Chondrocyte (in vitro differentiated cells): ENCODE data around the gene RRM2. TPM values are rescaled to one million over a fixed set of nuclear protein-coding genes. Genes with fewer than 3 reads are reported as not detected.
A peak's percentile ranks its signal among the peaks of the same experiment; 100 is the strongest.

Experiments
- DNase-seq: peaks from one replicate; pipeline ENCODE4 v3.0.0; 2021; ENCODE audit warnings: mixed read lengths, low spot score
- H3K27ac Mint-ChIP-seq: one replicate; pipeline ENCODE4 v1.8.0; 2021; ENCODE audit warnings: mild to moderate bottlenecking, moderate library complexity, mixed read lengths; ENCODE audit not compliant: unreplicated experiment
- H3K27me3 Mint-ChIP-seq: 2 replicates; pipeline ENCODE4 v1.8.0; 2021; ENCODE audit warnings: low read depth, mixed read lengths
- H3K36me3 Mint-ChIP-seq: 2 replicates; pipeline ENCODE4 v1.8.0; 2021; ENCODE audit warnings: low read depth, mixed read lengths
- H3K4me1 Mint-ChIP-seq: 2 replicates; pipeline ENCODE4 v1.8.0; 2021; ENCODE audit warnings: low read depth, mild to moderate bottlenecking, mixed read lengths
- H3K4me3 Mint-ChIP-seq: one replicate; pipeline ENCODE4 v1.8.0; 2021; ENCODE audit warnings: mild to moderate bottlenecking, moderate library complexity, mixed read lengths; ENCODE audit not compliant: unreplicated experiment
- H3K9me3 Mint-ChIP-seq: 2 replicates; pipeline ENCODE4 v1.8.0; 2021; ENCODE audit warnings: low read depth, mixed read lengths
- CTCF ChIP-seq: fragments of 200-600 bp; sonication (generic); IDR thresholded peaks from 2 replicates; pipeline ENCODE4 v1.5.0; 2021; ENCODE audit warnings: antibody characterized with exemption, mild to moderate bottlenecking, moderate library complexity
- total RNA-seq: library from RNA; stranded (reverse); gene quantifications from 3 replicates; pipeline ENCODE4 v1.2.1, GENCODE V29; 2021

RRM2 gene
- total RNA-seq, 1 donor from 2014 or later = 25.7 TPM

GRCh38 chr2:10140841-10141610 lies 18.5 kb downstream of the RRM2 start:
- DNase-seq = peak; percentile 68
- Mint-ChIP-seq H3K4me3 (no peak overlapping the region), H3K4me1 (no peaks in the 10 kb centered on the region)

GRCh38 chr2:10141736-10142639 lies 19.4 kb downstream of the RRM2 start:
- Mint-ChIP-seq H3K27ac (no peak overlapping the region), H3K36me3 (no peaks in the 10 kb centered on the region), H3K4me3 (no peak overlapping the region), H3K9me3 (no peaks in the 10 kb centered on the region), H3K4me1 (no peaks in the 10 kb centered on the region), H3K27me3 (no peaks in the 10 kb centered on the region)
- peak; percentile 78 for TF ChIP-seq CTCF
- DNase-seq = peak; percentile 63

More at GRCh38 chr2:10140841-10141610, 18.5 kb downstream of the RRM2 start:
- Mint-ChIP-seq H3K27me3 (no peaks in the 10 kb centered on the region), H3K9me3 (no peaks in the 10 kb centered on the region), H3K36me3 (no peaks in the 10 kb centered on the region), H3K27ac (no peak overlapping the region)
- peak; percentile 36 for TF ChIP-seq CTCF

GRCh38 chr2:10142640-10142965 lies 20.1 kb downstream of the RRM2 start:
- Mint-ChIP-seq H3K27ac (no peak overlapping the region), H3K36me3 (no peaks in the 10 kb centered on the region), H3K9me3 (no peaks in the 10 kb centered on the region), H3K4me1 (no peaks in the 10 kb centered on the region), H3K4me3 (no peak overlapping the region), H3K27me3 (no peaks in the 10 kb centered on the region)
- TF ChIP-seq CTCF = peak; percentile 44
- DNase-seq = no peak

- Mint-ChIP-seq H3K36me3 (peaks cover 7% of the 10 kb centered on the region), H3K27ac (no peak overlapping the region), H3K4me3 (no peak overlapping the region), H3K4me1 (no peaks in the 10 kb centered on the region), H3K9me3 (peaks cover 7% of the 10 kb centered on the region), H3K27me3 (no peaks in the 10 kb centered on the region)
- peak; percentile 72 for DNase-seq
- no peak for TF ChIP-seq CTCF
These were observed 22.4 kb downstream of the RRM2 start for GRCh38 chr2:10144771-10145518.
